NB4 (cell line): ENCODE measurements around the gene SDSL.

ENCODE experiments used
- DNase-seq: peaks from one replicate; pipeline ENCODE4 v3.0.0; 2010; ENCODE audit warnings: low read depth
- H3K4me3 ChIP-seq: one replicate; pipeline ENCODE4 v1.5.1; 2011; ENCODE audit warnings: mild to moderate bottlenecking, low read depth, low read length, moderate library complexity
- CTCF ChIP-seq: IDR thresholded peaks from one replicate; pipeline ENCODE4 v1.5.1; 2012; ENCODE audit warnings: low read depth, low read length
- MAX ChIP-seq: IDR thresholded peaks from 2 replicates; pipeline ENCODE4 v1.6.1; 2011; ENCODE audit warnings: low read depth, low read length
- MYC ChIP-seq: IDR thresholded peaks from 2 replicates; pipeline ENCODE4 v1.6.1; 2011; ENCODE audit warnings: low read depth, low read length
- POLR2A ChIP-seq: IDR thresholded peaks from 2 replicates; pipeline ENCODE4 v1.6.1; 2011; ENCODE audit warnings: mild to moderate bottlenecking; ENCODE audit not compliant: insufficient read length; ENCODE audit errors: extremely low read depth

The SDSL gene

GRCh38 chr12:113477842-113478215 is 55.6 kb downstream of the SDSL start:
- H3K4me3 ChIP-seq = no peak overlapping the region
- TF ChIP-seq MAX (no peak), CTCF (no peak)
- no peak for DNase-seq

- H3K4me3 ChIP-seq = no peak overlapping the region
- DNase-seq = no peak
- TF ChIP-seq CTCF (no peak), POLR2A (no peak), MAX (no peak), MYC (no peak)
These were observed 56.3 kb downstream of the SDSL start for GRCh38 chr12:113478351-113479011.

GRCh38 chr12:113479216-113479589 is 57.0 kb downstream of the SDSL start:
- no peak for DNase-seq
- TF ChIP-seq CTCF (no peak), MAX (no peak), POLR2A (no peak), MYC (no peak)
- H3K4me3 ChIP-seq = no peak overlapping the region

- DNase-seq = peak; percentile 57
- no peak overlapping the region for H3K4me3 ChIP-seq
- TF ChIP-seq MAX = no peak
- TF ChIP-seq MYC = no peak
- TF ChIP-seq CTCF = no peak
- TF ChIP-seq POLR2A = no peak
These were observed 57.6 kb downstream of the SDSL start for GRCh38 chr12:113479590-113480335.

- H3K4me3 ChIP-seq = no peak overlapping the region
- no peak for DNase-seq
- TF ChIP-seq MYC (no peak), MAX (no peak), CTCF (no peak)
These were observed 58.3 kb downstream of the SDSL start for GRCh38 chr12:113480336-113480971.
